ENCODE results near the gene NPW. TPM values are rescaled to one million over a fixed set of nuclear protein-coding genes. Genes with fewer than 3 reads are reported as not detected.
A peak's percentile ranks its signal among the peaks of the same experiment; 100 is the strongest.

NPW gene

DNA sequence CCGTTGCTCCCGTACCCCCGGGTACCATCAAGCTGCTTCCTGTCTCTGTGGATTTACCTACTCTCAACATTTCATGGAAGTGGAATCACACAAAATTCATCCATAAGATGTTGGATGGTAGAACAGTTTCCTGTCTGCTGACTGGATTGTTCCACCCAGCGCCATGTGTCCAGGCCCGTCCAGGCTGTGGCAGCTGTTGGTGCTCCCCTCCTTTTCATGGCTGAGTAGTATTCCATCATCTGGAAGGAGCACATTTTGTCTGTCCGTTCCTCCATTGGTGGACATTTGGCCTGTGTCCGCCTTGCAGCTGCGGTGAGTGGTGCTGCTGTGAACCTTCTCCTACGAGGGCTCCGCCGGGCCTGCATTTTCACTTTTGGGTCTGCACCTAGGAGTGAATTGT lies 46.6 kb downstream of the NPW start:
- H3K79me1 ChIP-seq (ENCODE audit: low read depth, low read length): no peaks in the 10 kb centered on the region
- no peak overlapping the region for H2BK5ac ChIP-seq (ENCODE audit: low read length)
- no peak overlapping the region for H3K23ac ChIP-seq (ENCODE audit: low read depth, low read length, poor library complexity)
- no peaks in the 10 kb centered on the region for H3K4me1 ChIP-seq (ENCODE audit: control insufficient read depth in 2 of 2, insufficient read depth in 1 of 2, low read depth in 1 of 2, low read length in 2 of 2)
- no peak overlapping the region for H3K9ac ChIP-seq (ENCODE audit: low read depth, low read length, poor library complexity)
- WGBS, 2 donors (ENCODE audit: extremely low coverage in 2 of 2, insufficient read length in 2 of 2, insufficient replicate concordance in 1 of 2): no CpG with 5 or more reads among the region's 11 CpGs
- no peak overlapping the region for H3K18ac ChIP-seq (ENCODE audit: low read length)
- H2AFZ ChIP-seq (ENCODE audit: low read length): no peak overlapping the region
- no peaks in the 10 kb centered on the region for H3K27me3 ChIP-seq (ENCODE audit: control insufficient read depth in 3 of 3, insufficient read depth in 3 of 3, low read depth in 1 of 3, low read length in 3 of 3)
- peaks cover 0 to 5% of the 10 kb centered on the region in 2 donors for H3K9me3 ChIP-seq (replicated peaks in 1 of 2; ENCODE audit: control insufficient read depth in 2 of 2, insufficient read depth in 1 of 2, low read depth in 1 of 2, low read length in 2 of 2)
- H3K27ac ChIP-seq (replicated peaks; ENCODE audit: low read length): no peak overlapping the region
- H2BK15ac ChIP-seq (ENCODE audit: low read length): no peak overlapping the region
- H3K4me3 ChIP-seq (ENCODE audit: low read length in 2 of 2): peak overlapping the region in 1 of 2 donors; percentile 45
- no peak for DNase-seq (ENCODE audit: low spot score)
- H4K91ac ChIP-seq (ENCODE audit: low read depth, low read length, poor library complexity): no peak overlapping the region
- H4K8ac ChIP-seq (ENCODE audit: low read depth, low read length): no peak overlapping the region
- H2BK120ac ChIP-seq (ENCODE audit: low read depth, low read length): no peak overlapping the region
- H3K14ac ChIP-seq (ENCODE audit: low read length): no peak overlapping the region
- no peak overlapping the region for H2AK5ac ChIP-seq (ENCODE audit: low read depth, low read length)
- H3K4ac ChIP-seq (ENCODE audit: low read length): no peak overlapping the region
- H3K4me2 ChIP-seq (ENCODE audit: insufficient read depth, low read length, poor library complexity, severe bottlenecking): no peak overlapping the region
- H3K36me3 ChIP-seq (replicated peaks in 1 of 2; ENCODE audit: control insufficient read depth in 2 of 2, insufficient read depth in 2 of 2, low read length in 2 of 2): peaks cover 32 to 75% of the 10 kb centered on the region in 2 donors
- H2BK12ac ChIP-seq (ENCODE audit: low read length): no peak overlapping the region

Small RNA genes lying within 50 kb of the gene (small RNA-seq; reads per million reads assigned to genes)
- gene AC005363.2 (ENCODE audit: insufficient read depth): not detected
- not detected for gene RN7SL219P (ENCODE audit: insufficient read depth)
